Fibroblast of the aortic adventitia (primary cell): ENCODE measurements around the gene METTL27. TPM values are rescaled to one million over a fixed set of nuclear protein-coding genes. Genes with fewer than 3 reads are reported as not detected.
"Not testable (repeated sequence)": the region's sequence is repeated elsewhere in the genome, so short reads cannot be mapped to it uniquely, and the experiment has no call there.

ENCODE experiments used
- DNase-seq: peaks from one replicate; pipeline ENCODE4 v3.0.0-alpha.2; 2010; ENCODE audit warnings: low read depth
- H3K4me3 ChIP-seq: 2 replicates; pipeline ENCODE4 v1.5.1; 2011; ENCODE audit warnings: low read depth, mild to moderate bottlenecking, control low read depth, low read length, moderate library complexity
- CTCF ChIP-seq: IDR thresholded peaks from 2 replicates; pipeline ENCODE4 v1.5.1; 2011; ENCODE audit warnings: mild to moderate bottlenecking, low read length, control low read depth, inconsistent platforms; ENCODE audit not compliant: insufficient read depth
- total RNA-seq: library from RNA; depleted of rRNA; stranded (reverse); fragments of >200 nt; gene quantifications from 2 replicates; pipeline ENCODE4 v1.2.3, GENCODE V29; 2012; ENCODE audit warnings: low replicate concordance

The METTL27 gene
- total RNA-seq, 1 donor: 6.1 TPM

DNA sequence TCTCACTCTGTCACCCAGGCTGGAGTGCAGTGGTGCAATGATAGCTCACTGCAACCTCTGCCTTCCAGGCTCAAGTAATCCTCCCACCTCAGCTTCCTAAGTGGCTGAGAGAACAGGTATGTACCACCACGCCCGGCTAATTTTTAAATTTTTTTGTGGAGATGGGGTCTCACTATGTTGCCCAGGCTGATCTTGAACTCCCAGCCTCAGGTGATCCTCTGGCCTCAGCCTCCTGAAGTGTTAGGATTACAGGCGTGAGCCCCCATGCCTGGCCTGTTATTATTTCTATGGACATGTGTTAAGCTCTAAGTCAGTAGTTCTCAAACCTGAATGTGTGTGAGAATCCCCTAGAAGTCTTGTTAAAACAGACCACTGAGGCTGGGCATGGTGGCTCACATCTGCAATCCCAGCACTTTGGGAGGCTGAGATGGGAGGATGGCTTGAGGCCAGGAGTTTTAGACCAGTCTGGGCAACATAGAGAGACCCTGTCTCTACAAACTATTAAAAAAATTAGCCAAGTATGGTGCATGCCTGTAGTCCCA, 43.2 kb upstream of the METTL27 start:
- DNase-seq: no peak
- TF ChIP-seq CTCF: no peak
- H3K4me3 ChIP-seq: no peak overlapping the region

DNA sequence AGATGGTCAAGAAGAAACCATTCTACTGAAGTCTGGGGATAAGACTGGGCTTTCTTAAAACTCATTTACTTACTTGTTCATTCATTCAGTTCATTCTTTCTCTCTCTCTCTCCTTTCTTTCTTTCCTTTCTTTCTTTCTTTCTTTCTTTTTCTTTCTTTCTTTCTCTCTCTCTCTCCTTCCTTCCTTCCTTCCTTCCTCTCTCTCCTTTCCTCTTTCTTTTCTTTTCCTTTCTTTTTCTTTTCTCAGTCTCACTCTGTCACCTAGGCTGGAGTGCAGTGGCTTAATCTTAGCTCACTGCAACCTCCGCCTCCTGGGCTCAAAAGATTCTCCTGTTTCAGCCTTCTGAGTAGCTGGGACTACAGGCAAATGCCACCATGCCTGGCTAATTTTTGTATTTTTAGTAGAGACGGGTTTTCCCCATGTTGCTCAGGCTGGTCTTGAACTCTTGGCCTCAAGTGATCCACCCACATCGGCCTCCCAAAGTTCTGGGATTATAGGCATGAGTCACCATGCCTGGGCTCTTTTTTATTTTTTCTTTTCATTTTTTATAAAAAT, 42.6 kb upstream of the METTL27 start:
- not testable (repeated sequence) for DNase-seq

DNA sequence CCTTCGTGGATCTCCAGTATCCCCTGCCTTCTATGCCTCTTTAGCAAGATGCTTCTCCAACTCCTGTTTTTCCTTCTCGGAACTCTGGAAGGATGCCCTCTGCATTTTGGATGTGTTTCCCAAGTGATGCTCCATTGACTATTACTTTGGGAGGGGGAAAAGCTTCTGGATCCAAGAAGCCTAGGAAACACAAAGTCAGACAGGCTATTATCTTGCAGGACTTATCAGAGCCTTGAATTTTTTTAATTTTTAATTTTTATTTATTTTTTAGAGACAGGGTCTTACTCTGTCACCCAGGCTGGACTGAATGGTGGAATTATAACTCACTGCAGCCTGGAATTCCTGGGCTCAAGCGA, 39.7 kb upstream of the METTL27 start:
- DNase-seq: no peak
- TF ChIP-seq CTCF: no peak
- no peak overlapping the region for H3K4me3 ChIP-seq

More for the DNA sequence above, 42.6 kb upstream of the METTL27 start:
- not testable (repeated sequence) for H3K4me3 ChIP-seq

DNA sequence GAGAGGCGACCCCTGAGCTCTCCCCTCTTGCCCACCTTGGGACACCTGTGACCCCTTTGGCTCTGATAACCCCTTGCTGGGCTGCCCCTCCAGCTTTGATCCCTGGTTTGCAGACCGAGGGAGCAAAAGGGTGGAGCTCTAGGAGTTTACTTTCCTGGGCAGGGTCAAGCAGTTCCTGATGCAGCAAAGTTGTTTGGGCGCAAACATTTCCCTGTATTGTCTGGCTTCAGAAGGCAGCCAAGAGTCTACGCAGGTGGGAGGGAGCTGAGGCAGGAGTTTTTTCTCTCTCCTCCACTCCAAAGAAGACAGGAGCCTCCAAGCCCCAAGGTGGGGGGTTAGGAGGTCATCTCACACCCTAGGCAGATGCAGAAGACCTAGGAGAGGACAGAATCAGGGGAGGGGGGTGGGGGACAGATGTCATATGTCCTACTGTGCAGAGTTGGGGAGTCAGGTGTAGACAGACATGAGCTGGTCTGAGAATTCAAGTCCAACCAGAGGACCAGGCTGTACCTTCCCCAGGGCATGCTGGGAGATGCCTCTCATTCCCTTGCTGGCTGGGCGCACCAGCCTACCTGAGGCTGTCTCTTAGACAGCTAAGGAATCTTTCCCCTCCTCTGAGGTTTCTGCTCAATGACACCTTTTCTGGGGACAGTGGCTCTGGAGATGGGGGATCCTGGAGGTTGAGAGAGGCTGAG, 39.2 kb upstream of the METTL27 start:
- no peak overlapping the region for H3K4me3 ChIP-seq
- TF ChIP-seq CTCF: no peak
- no peak for DNase-seq

- peak; percentile 62 for DNase-seq
- no peak for TF ChIP-seq CTCF
- no peak overlapping the region for H3K4me3 ChIP-seq
Measured at GRCh38 chr7:73880755-73881328, 38.5 kb upstream of the METTL27 start.

- H3K4me3 ChIP-seq: no peak overlapping the region
- TF ChIP-seq CTCF: no peak
- peak; percentile 57 for DNase-seq
Measured at GRCh38 chr7:73879977-73880681, 37.8 kb upstream of the METTL27 start.

- no peak for TF ChIP-seq CTCF
- no peak for DNase-seq
- no peak overlapping the region for H3K4me3 ChIP-seq
Measured at GRCh38 chr7:73876973-73877372, 34.7 kb upstream of the METTL27 start.
